ENCODE measurements around the gene GABRB3.
A peak's percentile ranks its signal among the peaks of the same experiment; 100 is the strongest.

Gene GABRB3

GRCh38 chr15:26679927-26680326 is 92.9 kb downstream of the GABRB3 start:
- DNase-seq, result no peak

- no peak for DNase-seq
Observed at GRCh38 chr15:26676115-26676514, 96.8 kb downstream of the GABRB3 start.

GRCh38 chr15:26674467-26674866 is 98.4 kb downstream of the GABRB3 start:
- DNase-seq, result no peak

- no peak for DNase-seq
Observed at GRCh38 chr15:26673445-26673844, 99.4 kb downstream of the GABRB3 start.

GRCh38 chr15:26670116-26670515 is 102.8 kb downstream of the GABRB3 start:
- DNase-seq, result no peak

GRCh38 chr15:26667222-26667988 is 105.5 kb downstream of the GABRB3 start:
- DNase-seq, result no peak

- peak; percentile 27 for DNase-seq
Observed at GRCh38 chr15:26665957-26666791, 106.7 kb downstream of the GABRB3 start.

GRCh38 chr15:26662283-26662682 is 110.6 kb downstream of the GABRB3 start:
- DNase-seq, result no peak

GRCh38 chr15:26661748-26662147 is 111.1 kb downstream of the GABRB3 start:
- DNase-seq, result no peak

- DNase-seq, result no peak
Observed at GRCh38 chr15:26661107-26661506, 111.8 kb downstream of the GABRB3 start.

- DNase-seq, result no peak
Observed at GRCh38 chr15:26660241-26660640, 112.6 kb downstream of the GABRB3 start.

- DNase-seq, result no peak
Observed at GRCh38 chr15:26658290-26658689, 114.6 kb downstream of the GABRB3 start.

GRCh38 chr15:26656080-26656479 is 116.8 kb downstream of the GABRB3 start:
- no peak for DNase-seq

- no peak for DNase-seq
Observed at GRCh38 chr15:26651909-26652308, 121.0 kb downstream of the GABRB3 start.

- no peak for DNase-seq
Observed at GRCh38 chr15:26648676-26649075, 124.2 kb downstream of the GABRB3 start.

- no peak for DNase-seq
Observed at GRCh38 chr15:26644948-26645347, 127.9 kb downstream of the GABRB3 start.

GRCh38 chr15:26641144-26641543 is 131.7 kb downstream of the GABRB3 start:
- DNase-seq, result no peak

- no peak for DNase-seq
Observed at GRCh38 chr15:26640601-26641000, 132.3 kb downstream of the GABRB3 start.

GRCh38 chr15:26639966-26640365 is 132.9 kb downstream of the GABRB3 start:
- no peak for DNase-seq

GRCh38 chr15:26635614-26636013 is 137.3 kb downstream of the GABRB3 start:
- no peak for DNase-seq

GRCh38 chr15:26635105-26635504 is 137.8 kb downstream of the GABRB3 start:
- no peak for DNase-seq

GRCh38 chr15:26634319-26634718 is 138.5 kb downstream of the GABRB3 start:
- DNase-seq, result no peak

- no peak for DNase-seq
Observed at GRCh38 chr15:26632500-26632899, 140.4 kb downstream of the GABRB3 start.

- no peak for DNase-seq
Observed at GRCh38 chr15:26631894-26632293, 141.0 kb downstream of the GABRB3 start.
